HEK293 (cell line): ENCODE results near the gene MESD.

Source experiments
- CTCF ChIA-PET: fragments of 350-600 bp; formaldehyde crosslinking; extraction: SDS; loops from one replicate; lab custom pipeline; 2021; ENCODE audit warnings: antibody characterized with exemption; lab: Yijun Ruan, JAX
- POLR2A ChIA-PET: fragments of 300-600 bp; formaldehyde crosslinking; extraction: SDS; loops from one replicate; lab custom pipeline; 2020; ENCODE audit warnings: antibody characterized with exemption, inconsistent platforms; lab: Yijun Ruan, JAX
- H3K27ac ChIP-seq: fragments of 200-500 bp; sonication (Bioruptor generic); 2 replicates; pipeline ENCODE4 v1.5.1; 2014; ENCODE audit warnings: low read depth, low read length, control low read depth, inconsistent platforms; ENCODE audit errors: extremely low read depth
- H3K36me3 ChIP-seq, 2 experiments: fragments of 200-500 bp in 1 of 2; sonication (Bioruptor generic) in 1 of 2; 1 replicate in 1 of 2; 2 replicates in 1 of 2; pipeline ENCODE4 v1.5.1; 2014 to 2017; ENCODE audit warnings: inconsistent platforms in 2 of 2, low read length in 2 of 2; ENCODE audit not compliant: control insufficient read depth in 2 of 2, insufficient read depth in 1 of 2
- H3K4me1 ChIP-seq: fragments of 200-500 bp; sonication (Bioruptor generic); 2 replicates; pipeline ENCODE4 v1.5.1; 2014; ENCODE audit warnings: mild to moderate bottlenecking, low read length, inconsistent platforms; ENCODE audit not compliant: control insufficient read depth, insufficient read depth
- H3K4me3 ChIP-seq: 2 replicates; pipeline ENCODE4 v1.5.1; 2011; ENCODE audit warnings: low read depth, mild to moderate bottlenecking, control low read depth, low read length, moderate library complexity
- H3K9me3 ChIP-seq: fragments of 200-500 bp; sonication (Bioruptor generic); 2 replicates; pipeline ENCODE4 v1.5.1; 2014; ENCODE audit warnings: low read depth, low read length, inconsistent platforms; ENCODE audit not compliant: control insufficient read depth, insufficient read depth
- EGR2 ChIP-seq: fragments of 450-650 bp; formaldehyde crosslinking; IDR thresholded peaks from 2 replicates; pipeline ENCODE4 v1.5.1; 2016; ENCODE audit warnings: low read depth, missing biosample characterization, missing genetic modification characterization
- PBX3 ChIP-seq: sonication (generic); formaldehyde crosslinking; IDR thresholded peaks from 2 replicates; pipeline ENCODE4 v1.8.1; 2022; ENCODE audit warnings: mild to moderate bottlenecking, moderate library complexity, missing genetic modification reagents
- ZFHX2 ChIP-seq: fragments of 450-650 bp; formaldehyde crosslinking; conservative IDR thresholded peaks from 2 replicates; pipeline ENCODE4 v1.5.1; 2016; ENCODE audit warnings: missing biosample characterization, missing genetic modification characterization
- ZFP69B ChIP-seq: fragments of 450-650 bp; formaldehyde crosslinking; IDR thresholded peaks from 2 replicates; pipeline ENCODE4 v1.5.1; 2016; ENCODE audit warnings: missing biosample characterization, missing genetic modification characterization
- ZNF114 ChIP-seq: fragments of 450-650 bp; formaldehyde crosslinking; IDR thresholded peaks from 2 replicates; pipeline ENCODE4 v1.5.0; 2017; ENCODE audit warnings: missing biosample characterization, missing genetic modification characterization
- ZNF121 ChIP-seq: fragments of 450-650 bp; formaldehyde crosslinking; IDR thresholded peaks from 2 replicates; pipeline ENCODE4 v1.5.1; 2016; ENCODE audit warnings: missing biosample characterization, missing genetic modification characterization
- ZNF221 ChIP-seq: fragments of 450-650 bp; formaldehyde crosslinking; IDR thresholded peaks from 2 replicates; pipeline ENCODE4 v1.5.1; 2017; ENCODE audit warnings: missing biosample characterization, missing genetic modification characterization, borderline replicate concordance
- ZNF398 ChIP-seq: fragments of 450-650 bp; formaldehyde crosslinking; IDR thresholded peaks from 2 replicates; pipeline ENCODE4 v1.5.1; 2017; ENCODE audit warnings: missing biosample characterization, missing genetic modification characterization
- ZNF48 ChIP-seq: fragments of 450-650 bp; formaldehyde crosslinking; IDR thresholded peaks from 2 replicates; pipeline ENCODE4 v1.5.1; 2016; ENCODE audit warnings: missing biosample characterization, missing genetic modification characterization
- ZNF571 ChIP-seq: fragments of 450-650 bp; formaldehyde crosslinking; IDR thresholded peaks from 2 replicates; pipeline ENCODE4 v1.5.0; 2017; ENCODE audit warnings: missing biosample characterization, missing genetic modification characterization
- ZNF621 ChIP-seq: fragments of 450-650 bp; formaldehyde crosslinking; IDR thresholded peaks from 2 replicates; pipeline ENCODE4 v1.5.1; 2017; ENCODE audit warnings: missing biosample characterization, missing genetic modification characterization
- ZNF639 ChIP-seq: fragments of 450-650 bp; formaldehyde crosslinking; IDR thresholded peaks from 2 replicates; pipeline ENCODE4 v1.5.1; 2016; ENCODE audit warnings: missing biosample characterization, missing genetic modification characterization
- ZNF830 ChIP-seq: fragments of 450-650 bp; IDR thresholded peaks from 2 replicates; pipeline ENCODE4 v1.5.0; 2018; ENCODE audit warnings: missing biosample characterization, missing genetic modification characterization, low read depth, mild to moderate bottlenecking, moderate library complexity
- ZSCAN4 ChIP-seq: fragments of 450-650 bp; formaldehyde crosslinking; IDR thresholded peaks from 2 replicates; pipeline ENCODE4 v1.5.1; 2017; ENCODE audit warnings: missing biosample characterization, missing genetic modification characterization
- ZSCAN5A ChIP-seq: fragments of 450-650 bp; formaldehyde crosslinking; IDR thresholded peaks from 2 replicates; pipeline ENCODE4 v1.5.1; 2016; ENCODE audit warnings: missing biosample characterization, missing genetic modification characterization

The MESD gene

GRCh38 chr15:80953953-80954778 is 35.5 kb downstream of the MESD start:
- TF ChIP-seq ZNF621 (tag by site-specific recombination) (no peak), EGR2 (tag by site-specific recombination) (peak; percentile 89), PBX3 (CRISPR knock-in tag) (no peak), ZNF121 (tag by site-specific recombination) (no peak), ZFP69B (no peak), ZFHX2 (tag by site-specific recombination) (peak; percentile 89), ZNF830 (tag by site-specific recombination) (no peak), ZNF398 (tag by site-specific recombination) (peak; percentile 15; the same call in 1 of the 2 replicates)
- Histone ChIP-seq H3K9me3 (no peaks in the 10 kb centered on the region), H3K4me1 (peaks cover 3% of the 10 kb centered on the region; the same call in 1 of the 2 replicates), H3K27ac (no peak overlapping the region), H3K4me3 (no peak overlapping the region), H3K36me3 (peaks cover 0 to 16% of the 10 kb centered on the region in 2 experiments; a peak in 2 of 3 replicates)
- CTCF ChIA-PET, result interaction anchor here (0.7 to 1.0 kb wide), 3 partner anchors 16 to 619 kb away, joined by 3 to 5 read pairs (median 4); no protein-coding TSS in a partner anchor
- POLR2A ChIA-PET, result interaction anchor here (1.4 kb wide), 1 partner anchor 175 kb away, joined by 4 read pairs; the partner anchor contains the start of gene CEMIP

- no peak overlapping the region for H3K27ac ChIP-seq
- no peaks in the 10 kb centered on the region for H3K9me3 ChIP-seq
- POLR2A ChIA-PET, result no interaction called here
- no peak overlapping the region for H3K4me3 ChIP-seq
- CTCF ChIA-PET, result interaction anchor here (1.2 to 4.0 kb wide), 2 partner anchors 16 to 24 kb away, joined by 3 to 22 read pairs; no protein-coding TSS in a partner anchor
- peaks cover 0 to 25% of the 10 kb centered on the region in 2 experiments; a peak in 2 of 3 replicates for H3K36me3 ChIP-seq
- peaks cover 3% of the 10 kb centered on the region; the same call in 1 of the 2 replicates for H3K4me1 ChIP-seq
- no peak for TF ChIP-seq ZNF571 (tag by site-specific recombination)
- peak; percentile 54 for TF ChIP-seq ZFHX2 (tag by site-specific recombination)
- TF ChIP-seq EGR2 (tag by site-specific recombination), result peak; percentile 63; the same call in 1 of the 2 replicates
- no peak for TF ChIP-seq ZSCAN4 (tag by site-specific recombination)
Observed at GRCh38 chr15:80953001-80953952, 36.3 kb downstream of the MESD start.

GRCh38 chr15:80951941-80952340 is 37.7 kb downstream of the MESD start:
- Histone ChIP-seq H3K4me1 (peaks cover 3% of the 10 kb centered on the region; the same call in 1 of the 2 replicates), H3K4me3 (no peak overlapping the region), H3K27ac (no peak overlapping the region), H3K9me3 (no peaks in the 10 kb centered on the region), H3K36me3 (peaks cover 0 to 31% of the 10 kb centered on the region in 2 experiments; a peak in 2 of 3 replicates)
- POLR2A ChIA-PET, result no interaction called here
- CTCF ChIA-PET, result interaction anchor here (0.6 to 4.0 kb wide), 6 partner anchors 17 to 496 kb away, joined by 3 to 22 read pairs (median 4); no protein-coding TSS in a partner anchor
- TF ChIP-seq ZSCAN5A (no peak), ZNF639 (tag by site-specific recombination) (no peak), ZNF48 (tag by site-specific recombination) (no peak), ZNF121 (tag by site-specific recombination) (no peak), ZNF114 (no peak), ZNF221 (tag by site-specific recombination) (no peak)
